HUES48 (cell line): ENCODE results near the gene KIF21B.

ENCODE experiments used
- H3K27ac ChIP-seq: one replicate; pipeline ENCODE4 v1.7.0; 2013; ENCODE audit warnings: low read depth, low read length, inconsistent platforms
- H3K27me3 ChIP-seq: 2 replicates; pipeline ENCODE4 v1.6.1; 2013; ENCODE audit warnings: mild to moderate bottlenecking, low read length; ENCODE audit not compliant: control insufficient read depth, insufficient read depth
- H3K36me3 ChIP-seq: 2 replicates; pipeline ENCODE4 v1.6.1; 2013; ENCODE audit warnings: low read length; ENCODE audit not compliant: control insufficient read depth, insufficient read depth
- H3K4me1 ChIP-seq: 2 replicates; pipeline ENCODE4 v1.6.1; 2013; ENCODE audit warnings: mild to moderate bottlenecking, low read length; ENCODE audit not compliant: control insufficient read depth, insufficient read depth
- H3K4me3 ChIP-seq: 2 replicates; pipeline ENCODE4 v1.5.1; 2013; ENCODE audit warnings: mild to moderate bottlenecking, low read depth, low read length
- H3K9ac ChIP-seq: 2 replicates; pipeline ENCODE4 v1.6.1; 2013; ENCODE audit warnings: mild to moderate bottlenecking, low read depth, low read length, moderate library complexity
- H3K9me3 ChIP-seq: 2 replicates; pipeline ENCODE4 v1.6.1; 2013; ENCODE audit warnings: low read length; ENCODE audit not compliant: control insufficient read depth, insufficient read depth

KIF21B gene

GRCh38 chr1:201026836-201027235 lies 3.3 kb upstream of the KIF21B start:
- Histone ChIP-seq H3K4me3 (no peak overlapping the region), H3K4me1 (peaks cover 28% of the 10 kb centered on the region), H3K9me3 (no peaks in the 10 kb centered on the region), H3K9ac (no peak overlapping the region), H3K27me3 (peaks cover 7% of the 10 kb centered on the region), H3K36me3 (no peaks in the 10 kb centered on the region), H3K27ac (no peak overlapping the region)

- no peak overlapping the region for H3K9ac ChIP-seq
- no peak overlapping the region for H3K4me3 ChIP-seq
- no peaks in the 10 kb centered on the region for H3K36me3 ChIP-seq
- H3K27me3 ChIP-seq = peaks cover 7% of the 10 kb centered on the region
- H3K27ac ChIP-seq = no peak overlapping the region
- peaks cover 34% of the 10 kb centered on the region for H3K4me1 ChIP-seq
- no peaks in the 10 kb centered on the region for H3K9me3 ChIP-seq
Measured at GRCh38 chr1:201026234-201026633, 2.7 kb upstream of the KIF21B start.

GRCh38 chr1:201025571-201026002 lies 2.1 kb upstream of the KIF21B start:
- peak overlapping the region; percentile 34 for H3K27ac ChIP-seq
- peaks cover 38% of the 10 kb centered on the region for H3K4me1 ChIP-seq
- H3K4me3 ChIP-seq = no peak overlapping the region
- H3K9me3 ChIP-seq = no peaks in the 10 kb centered on the region
- no peaks in the 10 kb centered on the region for H3K36me3 ChIP-seq
- H3K9ac ChIP-seq = no peak overlapping the region
- peaks cover 7% of the 10 kb centered on the region for H3K27me3 ChIP-seq

GRCh38 chr1:201024625-201024998 lies 1.1 kb upstream of the KIF21B start:
- no peaks in the 10 kb centered on the region for H3K9me3 ChIP-seq
- peak overlapping the region; percentile 46; the same call in 1 of the 2 replicates for H3K4me3 ChIP-seq
- H3K27ac ChIP-seq = no peak overlapping the region
- peaks cover 7% of the 10 kb centered on the region for H3K27me3 ChIP-seq
- peaks cover 47% of the 10 kb centered on the region for H3K4me1 ChIP-seq
- H3K9ac ChIP-seq = no peak overlapping the region
- no peaks in the 10 kb centered on the region for H3K36me3 ChIP-seq

GRCh38 chr1:201023920-201024624 lies 558 bp upstream of the KIF21B start:
- peaks cover 47% of the 10 kb centered on the region for H3K4me1 ChIP-seq
- H3K9me3 ChIP-seq = no peaks in the 10 kb centered on the region
- H3K4me3 ChIP-seq = peak overlapping the region; percentile 46
- H3K27me3 ChIP-seq = peaks cover 7% of the 10 kb centered on the region
- H3K9ac ChIP-seq = no peak overlapping the region
- no peaks in the 10 kb centered on the region for H3K36me3 ChIP-seq
- no peak overlapping the region for H3K27ac ChIP-seq

- Histone ChIP-seq H3K4me3 (peak overlapping the region; percentile 68), H3K27ac (no peak overlapping the region), H3K4me1 (peaks cover 47% of the 10 kb centered on the region), H3K36me3 (no peaks in the 10 kb centered on the region), H3K9ac (no peak overlapping the region), H3K9me3 (no peaks in the 10 kb centered on the region), H3K27me3 (peaks cover 7% of the 10 kb centered on the region)
Measured at GRCh38 chr1:201022820-201023516, 546 bp downstream of the KIF21B start.

GRCh38 chr1:201022493-201022819 lies 1.1 kb downstream of the KIF21B start:
- Histone ChIP-seq H3K9me3 (no peaks in the 10 kb centered on the region), H3K27me3 (peaks cover 7% of the 10 kb centered on the region), H3K4me1 (peaks cover 47% of the 10 kb centered on the region), H3K27ac (no peak overlapping the region), H3K4me3 (peak overlapping the region; percentile 68), H3K36me3 (no peaks in the 10 kb centered on the region), H3K9ac (no peak overlapping the region)

GRCh38 chr1:201021630-201022492 lies 1.7 kb downstream of the KIF21B start:
- Histone ChIP-seq H3K36me3 (no peaks in the 10 kb centered on the region), H3K27me3 (peaks cover 7% of the 10 kb centered on the region), H3K9ac (no peak overlapping the region), H3K4me1 (peaks cover 47% of the 10 kb centered on the region), H3K9me3 (no peaks in the 10 kb centered on the region), H3K4me3 (peak overlapping the region; percentile 68; the same call in 1 of the 2 replicates), H3K27ac (no peak overlapping the region)

GRCh38 chr1:201020721-201021629 lies 2.5 kb downstream of the KIF21B start:
- no peak overlapping the region for H3K9ac ChIP-seq
- H3K27ac ChIP-seq = peak overlapping the region; percentile 46
- H3K27me3 ChIP-seq = peaks cover 7% of the 10 kb centered on the region
- no peak overlapping the region for H3K4me3 ChIP-seq
- peaks cover 45% of the 10 kb centered on the region for H3K4me1 ChIP-seq
- no peaks in the 10 kb centered on the region for H3K36me3 ChIP-seq
- H3K9me3 ChIP-seq = no peaks in the 10 kb centered on the region

- Histone ChIP-seq H3K9me3 (no peaks in the 10 kb centered on the region), H3K4me1 (peaks cover 37% of the 10 kb centered on the region), H3K27me3 (peaks cover 7% of the 10 kb centered on the region), H3K27ac (peak overlapping the region; percentile 46), H3K36me3 (no peaks in the 10 kb centered on the region), H3K9ac (no peak overlapping the region), H3K4me3 (no peak overlapping the region)
Measured at GRCh38 chr1:201020040-201020591, 3.4 kb downstream of the KIF21B start.
